ENCODE measurements around the gene SURF6. TPM values are rescaled to one million over a fixed set of nuclear protein-coding genes. Genes with fewer than 3 reads are reported as not detected.

SURF6 gene
- 10 to 100 TPM; 21.6 to 36.3 (median 31.5) TPM for total RNA-seq

DNA sequence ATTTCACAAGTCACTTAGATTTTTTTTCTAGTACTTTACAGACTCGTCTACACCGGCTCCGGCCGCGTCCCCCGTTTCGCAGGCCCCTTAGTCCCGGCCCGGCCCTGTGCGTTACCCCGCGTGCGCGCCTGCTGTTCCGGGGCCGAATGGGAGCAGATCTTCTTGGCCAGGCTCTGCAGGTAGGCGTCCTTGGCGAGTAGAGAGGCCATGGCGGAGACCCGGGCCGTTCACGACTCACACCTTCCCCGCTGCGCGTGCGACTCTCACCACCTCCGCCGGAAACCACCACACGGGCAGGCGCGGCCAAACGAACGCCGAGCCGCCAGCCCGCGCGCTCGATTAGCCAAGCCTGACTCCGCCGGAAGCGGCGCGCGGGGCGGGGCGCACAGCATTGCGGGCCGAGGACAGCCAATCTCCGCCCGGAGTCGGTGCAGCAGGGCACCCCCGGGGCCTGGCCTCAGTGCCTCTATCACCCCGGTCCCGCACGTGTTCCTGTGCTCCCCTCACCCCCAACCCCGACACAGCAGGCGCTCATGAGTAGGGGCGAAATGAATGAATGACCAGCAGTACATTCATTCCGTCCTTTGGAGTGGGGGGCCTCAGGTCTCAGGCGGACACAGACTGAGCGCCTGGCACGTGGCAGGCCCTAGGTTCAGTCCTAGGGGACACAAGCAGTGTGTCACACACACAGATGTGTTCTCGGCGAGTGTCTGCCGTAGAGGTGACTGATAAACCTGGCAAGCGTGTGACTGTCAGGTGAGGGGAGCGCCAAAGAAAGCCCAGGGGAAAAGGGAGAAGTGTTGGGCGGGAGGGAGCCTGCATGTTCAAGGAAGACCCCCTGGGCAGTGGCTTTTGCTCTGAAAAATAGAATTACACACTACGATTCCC is at the start of gene SURF6:
SURF6 (minus strand) TSS at position 265 of the 888 bp plus-strand sequence; CDS start at position 209, 56 bp downstream.
- TF ChIP-seq EP300 (IDR thresholded peaks at IDR 0.05) = peak; percentile 77 to 93
- TF ChIP-seq, protein P1, sequence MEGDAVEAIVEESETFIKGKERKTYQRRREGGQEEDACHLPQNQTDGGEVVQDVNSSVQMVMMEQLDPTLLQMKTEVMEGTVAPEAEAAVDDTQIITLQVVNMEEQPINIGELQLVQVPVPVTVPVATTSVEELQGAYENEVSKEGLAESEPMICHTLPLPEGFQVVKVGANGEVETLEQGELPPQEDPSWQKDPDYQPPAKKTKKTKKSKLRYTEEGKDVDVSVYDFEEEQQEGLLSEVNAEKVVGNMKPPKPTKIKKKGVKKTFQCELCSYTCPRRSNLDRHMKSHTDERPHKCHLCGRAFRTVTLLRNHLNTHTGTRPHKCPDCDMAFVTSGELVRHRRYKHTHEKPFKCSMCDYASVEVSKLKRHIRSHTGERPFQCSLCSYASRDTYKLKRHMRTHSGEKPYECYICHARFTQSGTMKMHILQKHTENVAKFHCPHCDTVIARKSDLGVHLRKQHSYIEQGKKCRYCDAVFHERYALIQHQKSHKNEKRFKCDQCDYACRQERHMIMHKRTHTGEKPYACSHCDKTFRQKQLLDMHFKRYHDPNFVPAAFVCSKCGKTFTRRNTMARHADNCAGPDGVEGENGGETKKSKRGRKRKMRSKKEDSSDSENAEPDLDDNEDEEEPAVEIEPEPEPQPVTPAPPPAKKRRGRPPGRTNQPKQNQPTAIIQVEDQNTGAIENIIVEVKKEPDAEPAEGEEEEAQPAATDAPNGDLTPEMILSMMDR (IDR thresholded peaks at IDR 0.05) = peak in 2 of 5 experiments; percentile 27 to 63
- TF ChIP-seq POLR2A (IDR thresholded peaks at IDR 0.05) = peak in 1 of 2 donors; percentile 38
- Histone ChIP-seq H3K9me3 (no peaks in the 10 kb centered on the region), H3K27ac (peak within 1 kb of the TSS in 3 of 4 donors; percentile 51 to 81 (median 78)), H3K4me1 (peaks cover 0 to 41% (median 24%) of the 10 kb centered on the region in 4 donors), H3K27me3 (no peaks in the 10 kb centered on the region), H3K4me3 (peak within 1 kb of the TSS; percentile 66 to 95 (median 83)), H3K36me3 (peaks cover 4 to 61% (median 31%) of the 10 kb centered on the region in 3 donors)
- peak; percentile 72 to 77 for DNase-seq (ENCODE audit: low spot score in 2 of 2)
- WGBS, 2 donors = 3 to 5% methylated on average over 44 to 46 of the region's 70 CpGs

DNA sequence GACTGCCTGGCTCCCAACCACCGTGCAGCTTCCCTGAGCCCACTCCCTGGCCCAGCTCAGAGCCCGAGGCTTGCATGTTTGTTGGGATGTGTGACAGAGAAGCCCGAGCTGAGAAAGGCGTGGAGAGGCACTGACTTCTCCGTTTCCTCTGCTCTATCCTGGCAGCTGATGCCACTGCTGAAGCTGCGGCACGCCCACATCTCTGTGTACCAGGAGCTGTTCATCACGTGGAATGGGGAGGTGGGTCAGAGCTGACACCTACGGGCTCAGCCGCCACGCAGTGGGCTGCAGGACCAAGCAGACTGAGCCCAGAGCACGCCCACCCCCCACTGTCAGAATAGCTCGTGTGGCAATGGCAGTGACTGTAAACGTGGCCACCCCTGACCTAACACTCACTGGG is 49.5 kb upstream of the SURF6 start:
- DNase-seq (ENCODE audit: low spot score in 2 of 2) = no peak
- whole genome bisulfite sequencing, 2 donors = 86 to 88% methylated on average over 13 to 14 of the region's 14 CpGs

DNA sequence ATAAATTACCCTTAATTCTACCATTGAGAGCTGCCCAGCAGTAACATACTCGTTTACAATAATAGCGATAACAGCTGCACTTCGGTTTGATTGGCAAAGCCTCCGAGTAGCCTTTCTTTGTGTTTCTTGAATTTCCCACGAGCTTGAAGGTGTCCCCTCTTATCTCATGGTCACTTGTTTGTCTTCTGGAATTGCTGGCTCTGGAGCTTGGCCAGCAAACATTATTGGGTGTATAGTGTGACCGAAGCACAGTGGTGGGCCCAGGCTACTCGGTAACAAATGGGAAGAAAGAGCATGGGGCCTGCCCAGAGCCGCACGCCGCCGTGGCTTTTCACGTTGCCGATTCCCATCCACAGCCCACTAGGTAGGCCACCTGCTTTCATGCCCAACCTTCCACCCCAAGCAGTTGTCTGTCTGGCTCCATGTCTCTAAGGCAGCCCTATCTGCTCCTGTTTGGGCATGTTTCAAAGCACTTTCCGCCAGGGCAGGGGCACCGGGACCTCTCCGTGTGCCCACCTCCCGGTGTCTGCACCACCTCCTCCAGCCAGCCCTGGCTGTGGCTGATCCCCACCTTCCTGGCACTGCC is 48.8 kb upstream of the SURF6 start:
- H3K4me3 ChIP-seq = no peak overlapping the region
- H3K27ac ChIP-seq = no peak overlapping the region
- no peaks in the 10 kb centered on the region for H3K9me3 ChIP-seq
- H3K27me3 ChIP-seq = no peaks in the 10 kb centered on the region
- no peaks in the 10 kb centered on the region for H3K36me3 ChIP-seq
- no peak for TF ChIP-seq POLR2A (IDR thresholded peaks at IDR 0.05)
- TF ChIP-seq, protein P1 (IDR thresholded peaks at IDR 0.05) = no peak
- TF ChIP-seq EP300 (IDR thresholded peaks at IDR 0.05) = no peak
- H3K4me1 ChIP-seq = no peaks in the 10 kb centered on the region
- DNase-seq (ENCODE audit: low spot score in 2 of 2) = no peak
- WGBS, 2 donors = 86 to 90% methylated on average over 17 of the region's 17 CpGs

More for the DNA sequence above, 49.5 kb upstream of the SURF6 start:
- Histone ChIP-seq H3K4me3 (no peak overlapping the region), H3K36me3 (no peaks in the 10 kb centered on the region), H3K27ac (no peak overlapping the region), H3K4me1 (no peaks in the 10 kb centered on the region), H3K27me3 (no peaks in the 10 kb centered on the region), H3K9me3 (no peaks in the 10 kb centered on the region)
- TF ChIP-seq, protein P1 (IDR thresholded peaks at IDR 0.05) = no peak
- TF ChIP-seq POLR2A (IDR thresholded peaks at IDR 0.05) (no peak), EP300 (IDR thresholded peaks at IDR 0.05) (no peak)

DNA sequence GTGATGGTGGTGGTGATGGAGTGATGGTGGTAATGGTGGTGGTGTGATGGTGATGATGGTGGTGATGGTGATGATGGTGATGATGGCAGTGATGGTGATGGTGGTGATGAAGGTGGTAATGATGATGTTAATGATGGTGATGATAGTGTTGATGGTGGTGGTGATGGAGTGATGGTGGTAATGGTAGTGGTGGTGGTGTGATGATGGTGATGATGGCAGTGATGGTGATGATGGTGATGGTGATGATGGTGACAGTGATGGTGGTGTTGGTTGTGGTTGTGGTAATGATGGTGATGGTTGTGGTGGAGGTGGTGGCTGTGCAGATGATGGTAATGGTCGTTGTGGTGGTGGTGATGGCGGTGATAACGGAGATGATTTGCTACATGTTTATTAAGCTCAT is 47.5 kb upstream of the SURF6 start:
- no peaks in the 10 kb centered on the region for H3K27me3 ChIP-seq
- no peak overlapping the region for H3K27ac ChIP-seq
- H3K36me3 ChIP-seq = no peaks in the 10 kb centered on the region
- no peak for DNase-seq (ENCODE audit: low spot score in 2 of 2)
- no peak overlapping the region for H3K4me3 ChIP-seq
- WGBS, 2 donors = 93 to 99% methylated on average over 3 of the region's 3 CpGs
- TF ChIP-seq EP300 (IDR thresholded peaks at IDR 0.05) = no peak
- no peak for TF ChIP-seq POLR2A (IDR thresholded peaks at IDR 0.05)
- TF ChIP-seq, protein P1 (IDR thresholded peaks at IDR 0.05) = no peak
- H3K9me3 ChIP-seq = no peaks in the 10 kb centered on the region
- H3K4me1 ChIP-seq = peaks cover 0 to 7% (median 0%) of the 10 kb centered on the region in 4 donors
